ENCODE measurements around the gene PRAMEF17.
"Not testable (repeated sequence)": the region's sequence is repeated elsewhere in the genome, so short reads cannot be mapped to it uniquely, and the experiment has no call there.

Gene PRAMEF17, protein sequence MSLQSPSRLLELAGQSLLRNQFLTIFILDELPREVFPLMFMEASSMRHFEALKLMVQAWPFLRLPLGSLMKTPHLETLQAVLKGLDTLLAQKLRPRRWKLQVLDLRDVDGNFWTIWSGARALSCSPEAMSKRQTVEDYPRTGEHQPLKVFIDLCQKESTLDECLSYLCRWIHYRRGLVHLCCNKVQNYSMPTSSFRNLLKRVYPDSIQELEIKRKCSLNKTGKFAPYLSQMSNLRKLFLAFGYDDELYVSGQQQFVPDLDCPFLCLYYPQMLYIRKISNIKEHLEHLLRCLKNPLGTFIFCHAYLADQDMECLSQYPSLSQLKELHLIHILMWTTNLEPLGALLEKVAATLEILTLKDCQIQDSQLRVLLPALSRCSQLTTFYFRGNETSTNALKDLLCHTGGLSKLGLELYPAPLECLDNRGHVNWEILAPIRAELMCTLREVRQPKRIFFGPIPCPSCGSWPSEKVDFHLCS

DNA sequence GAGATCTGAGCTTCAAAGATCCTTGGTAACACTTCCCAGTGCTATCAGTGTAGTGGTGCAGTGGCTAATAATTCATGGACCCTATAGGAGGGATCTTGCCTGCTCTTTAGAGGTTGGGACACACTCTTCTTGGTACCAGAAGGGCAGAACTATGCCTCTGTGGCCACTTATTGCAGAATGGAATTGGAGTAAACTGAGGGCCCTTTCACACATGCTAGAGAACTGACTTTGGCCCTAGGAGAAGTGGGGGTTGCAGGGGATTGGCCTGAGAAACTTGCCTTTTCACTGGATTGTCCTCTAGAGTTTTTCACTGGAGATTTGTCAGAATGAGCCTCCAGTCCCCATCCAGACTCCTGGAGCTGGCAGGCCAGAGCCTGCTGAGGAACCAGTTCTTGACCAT is at the start of gene PRAMEF17:
PRAMEF17 (plus strand) TSS at position 301 of the 400 bp plus-strand sequence; CDS start at position 327, 26 bp downstream.
- not testable (repeated sequence) for DNase-seq (ENCODE audit: low read depth)

DNA sequence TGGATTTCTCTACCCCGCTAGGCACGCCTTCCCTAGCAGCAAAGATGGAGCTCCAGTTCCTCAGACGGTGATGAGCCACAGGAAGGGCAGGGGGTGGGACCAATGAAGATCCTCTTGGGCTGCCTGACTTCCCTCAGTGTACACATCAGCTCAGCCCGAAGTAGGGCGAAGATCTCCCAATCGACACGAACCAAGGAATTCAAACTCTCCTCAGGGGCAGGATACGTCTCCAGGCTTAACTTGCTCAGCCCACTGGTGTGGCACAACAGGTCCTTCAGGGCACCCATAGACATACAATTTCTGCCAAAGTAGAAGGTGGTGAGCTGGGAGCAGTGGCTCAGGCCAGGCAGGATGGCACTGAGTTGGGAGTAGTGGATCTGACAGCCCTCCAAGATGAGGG is 46.9 kb upstream of the PRAMEF17 start:
- DNase-seq (ENCODE audit: low read depth): not testable (repeated sequence)

GRCh38 chr1:13347034-13347433 is 42.4 kb upstream of the PRAMEF17 start, which contains the start of gene PRAMEF14:
PRAMEF14 (minus strand) TSS chr1:13347134; CDS start chr1:13345314, 1,820 bp downstream.
- DNase-seq (ENCODE audit: low read depth): not testable (repeated sequence)

DNA sequence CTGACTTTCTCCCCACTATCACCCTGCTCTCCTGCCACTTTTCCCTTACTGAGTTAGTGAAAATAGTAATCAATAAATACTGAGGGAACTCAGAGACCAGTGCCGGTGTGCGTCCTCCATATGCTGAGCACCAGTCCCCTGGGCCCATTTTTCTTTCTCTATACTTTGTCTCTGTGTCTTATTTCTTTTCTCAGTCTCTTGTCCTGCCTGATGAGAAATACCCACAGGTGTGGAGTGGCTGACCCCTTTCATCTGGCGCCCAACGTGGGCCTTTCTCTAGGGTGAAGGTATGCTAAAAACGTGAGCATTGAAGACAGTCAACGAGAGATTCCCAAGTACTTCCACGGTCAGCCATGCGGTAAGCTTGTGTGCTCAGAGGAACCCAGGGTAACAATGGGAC is 36.0 kb upstream of the PRAMEF17 start:
- not testable (repeated sequence) for DNase-seq (ENCODE audit: low read depth)

DNA sequence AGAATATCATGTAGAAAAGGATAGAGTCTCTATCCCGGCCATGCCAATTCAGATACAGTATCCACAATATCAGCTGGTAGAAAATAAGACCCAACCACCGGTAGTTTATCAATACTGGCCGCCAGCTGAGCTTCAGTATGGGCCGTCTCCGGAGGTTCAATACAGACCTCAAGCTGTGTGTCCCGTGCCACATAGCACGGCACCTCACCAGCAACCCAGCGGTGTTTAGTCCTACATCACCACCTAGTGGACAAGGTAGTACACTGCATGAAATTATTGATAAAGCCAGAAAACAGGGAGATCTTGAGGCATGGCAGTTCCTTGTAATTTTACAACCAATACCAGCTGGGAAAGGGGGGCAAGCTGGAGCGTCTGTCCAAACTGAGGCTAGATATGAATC is 35.0 kb upstream of the PRAMEF17 start:
- not testable (repeated sequence) for DNase-seq (ENCODE audit: low read depth)

GRCh38 chr1:13356774-13357173 is 32.7 kb upstream of the PRAMEF17 start:
- DNase-seq (ENCODE audit: low read depth): peak; percentile 16

- DNase-seq (ENCODE audit: low read depth): not testable (repeated sequence)
These were observed 27.1 kb upstream of the PRAMEF17 start for GRCh38 chr1:13362364-13362763.

DNA sequence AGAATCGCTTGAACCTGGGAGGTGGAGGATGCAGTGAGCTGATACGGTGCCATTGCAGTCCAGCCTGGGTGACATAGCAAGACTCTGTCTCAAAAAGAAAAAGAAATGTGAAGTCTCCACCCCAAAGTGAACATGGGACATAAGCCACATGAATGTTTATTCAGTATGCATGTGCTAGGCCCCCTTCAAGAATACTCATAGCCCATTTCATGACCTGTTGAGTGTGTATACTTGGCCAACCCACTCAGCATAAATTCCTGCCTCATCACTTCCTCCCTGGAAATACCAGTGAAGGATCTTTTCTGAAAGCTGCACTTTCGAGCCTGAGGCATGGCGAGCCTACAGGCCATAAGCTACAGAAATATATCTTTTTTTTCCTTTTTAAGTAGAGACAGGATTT is 24.5 kb upstream of the PRAMEF17 start:
- DNase-seq (ENCODE audit: low read depth): not testable (repeated sequence)

GRCh38 chr1:13366536-13366935 is 22.9 kb upstream of the PRAMEF17 start:
- DNase-seq (ENCODE audit: low read depth): not testable (repeated sequence)

GRCh38 chr1:13368544-13368943 is 20.9 kb upstream of the PRAMEF17 start:
- not testable (repeated sequence) for DNase-seq (ENCODE audit: low read depth)

- not testable (repeated sequence) for DNase-seq (ENCODE audit: low read depth)
These were observed 10.4 kb upstream of the PRAMEF17 start for GRCh38 chr1:13378983-13379382.

- not testable (repeated sequence) for DNase-seq (ENCODE audit: low read depth)
These were observed 9.1 kb upstream of the PRAMEF17 start for GRCh38 chr1:13380380-13380779.

DNA sequence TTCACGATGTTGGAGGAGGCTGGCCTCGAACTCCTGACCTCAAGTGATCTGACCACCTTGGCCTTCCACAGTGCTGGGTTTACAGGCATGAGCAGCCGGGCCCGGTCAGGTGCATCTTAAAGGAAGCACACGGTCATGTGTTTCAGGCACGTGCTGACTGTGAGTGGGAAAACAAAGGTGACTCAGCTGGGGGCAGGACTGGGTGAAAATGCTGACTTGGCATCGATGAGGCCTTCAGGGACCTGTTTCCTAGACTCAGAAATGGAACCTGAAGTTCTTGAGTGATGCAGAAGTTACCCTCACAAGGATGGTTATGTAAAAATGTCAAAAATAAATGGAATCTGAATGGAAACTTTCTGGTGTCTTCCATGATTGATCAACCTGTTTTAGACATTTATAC is 3.6 kb downstream of the PRAMEF17 start:
- DNase-seq (ENCODE audit: low read depth): not testable (repeated sequence)

GRCh38 chr1:13394761-13395160 is 5.3 kb downstream of the PRAMEF17 start:
- DNase-seq (ENCODE audit: low read depth): not testable (repeated sequence)

DNA sequence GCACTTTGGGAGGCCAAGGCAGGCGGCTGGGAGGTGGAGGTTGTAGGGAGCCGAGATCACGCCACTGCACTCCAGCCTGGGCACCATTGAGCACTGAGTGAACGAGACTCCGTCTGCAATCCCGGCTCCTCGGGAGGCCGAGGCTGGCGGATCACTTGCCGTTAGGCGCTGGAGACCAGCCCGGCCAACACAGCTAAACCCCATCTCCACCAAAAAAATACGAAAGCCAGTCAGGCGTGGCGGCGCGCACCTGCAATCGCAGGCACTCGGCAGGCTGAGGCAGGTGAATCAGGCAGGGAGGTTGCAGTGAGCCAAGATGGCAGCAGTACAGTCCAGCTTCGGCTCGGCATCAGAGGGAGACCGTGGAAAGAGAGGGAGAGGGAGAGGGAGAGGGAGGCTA is 5.9 kb downstream of the PRAMEF17 start:
- not testable (repeated sequence) for DNase-seq (ENCODE audit: low read depth)

GRCh38 chr1:13407811-13408210 is 18.4 kb downstream of the PRAMEF17 start:
- DNase-seq (ENCODE audit: low read depth): no peak

DNA sequence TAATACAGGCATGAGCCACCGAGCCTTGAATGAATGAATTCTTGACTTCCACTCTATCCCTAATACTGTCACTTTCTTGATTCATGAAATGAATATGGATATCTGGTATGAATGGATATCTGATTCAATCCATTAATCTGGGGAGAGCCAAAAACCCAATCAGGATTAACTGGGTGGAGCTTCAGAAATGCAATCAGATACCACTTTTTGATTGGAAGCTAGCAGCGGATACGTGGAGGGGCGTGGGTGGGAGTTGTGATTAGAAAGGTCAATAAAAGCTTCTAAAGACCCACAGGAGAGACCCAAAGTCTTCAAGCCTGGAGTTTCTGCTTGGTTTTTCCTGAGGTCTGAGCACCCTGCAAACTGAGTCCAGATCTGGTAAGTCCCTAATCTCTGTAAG is 20.7 kb downstream of the PRAMEF17 start, which contains the start of gene PRAMEF20:
PRAMEF20 (plus strand) TSS at position 301 of the 400 bp plus-strand sequence. CDS start 5,905 bp downstream, outside the sequence.
- not testable (repeated sequence) for DNase-seq (ENCODE audit: low read depth)

DNA sequence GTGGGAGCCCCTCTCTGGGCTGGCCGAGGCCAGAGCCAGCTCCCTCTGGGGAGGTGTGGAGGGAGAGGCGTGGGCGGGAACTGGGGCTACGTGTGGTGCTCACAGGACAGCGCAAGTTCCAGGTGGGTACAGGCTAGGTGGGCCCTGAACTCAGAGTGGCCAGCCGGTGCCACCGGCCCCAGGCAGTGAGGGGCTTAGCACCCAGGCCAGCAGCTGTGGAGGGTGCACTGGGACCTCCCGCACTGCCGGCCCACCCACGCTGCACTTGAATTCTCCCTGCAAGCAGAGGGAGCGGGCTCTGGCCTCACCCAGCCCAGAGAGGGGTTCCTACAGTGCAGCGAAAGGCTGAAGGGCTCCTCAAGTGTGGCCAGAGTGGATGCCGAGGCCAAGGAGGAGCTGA is 41.1 kb downstream of the PRAMEF17 start:
- no peak for DNase-seq (ENCODE audit: low read depth)

GRCh38 chr1:13432251-13432650 is 42.8 kb downstream of the PRAMEF17 start:
- no peak for DNase-seq (ENCODE audit: low read depth)

DNA sequence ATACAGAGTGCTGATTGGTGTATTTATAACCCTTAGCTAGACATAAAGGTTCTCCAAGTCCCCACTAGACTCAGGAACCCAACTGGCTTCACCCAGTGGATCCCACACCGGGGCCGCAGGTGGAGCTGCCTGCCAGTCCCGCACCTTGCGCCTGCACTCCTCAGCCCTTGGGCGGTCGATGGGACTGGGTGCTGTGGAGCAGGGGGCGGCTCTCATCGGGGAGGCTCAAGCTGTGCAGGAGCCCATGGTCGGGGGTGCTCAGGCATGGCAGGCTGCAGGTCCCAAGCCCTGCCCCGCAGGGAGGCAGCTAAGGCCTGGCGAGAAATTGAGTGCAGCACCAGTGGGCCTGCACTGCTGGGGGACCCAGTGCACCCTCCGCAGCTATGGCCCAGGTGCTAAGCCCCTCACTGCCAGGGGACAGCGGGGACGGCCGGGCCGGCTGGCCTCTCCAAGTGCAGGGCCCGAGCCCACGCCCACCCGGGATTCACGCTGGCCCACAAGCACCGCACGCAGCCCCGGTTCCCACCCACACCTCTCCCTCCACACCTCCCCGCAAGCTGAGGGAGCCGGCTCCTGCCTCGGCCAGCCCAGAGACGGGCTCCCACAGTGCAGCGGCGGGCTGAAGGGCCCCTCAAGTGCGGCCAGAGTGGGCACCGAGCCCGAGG is 44.4 kb downstream of the PRAMEF17 start:
- not testable (repeated sequence) for DNase-seq (ENCODE audit: low read depth)

DNA sequence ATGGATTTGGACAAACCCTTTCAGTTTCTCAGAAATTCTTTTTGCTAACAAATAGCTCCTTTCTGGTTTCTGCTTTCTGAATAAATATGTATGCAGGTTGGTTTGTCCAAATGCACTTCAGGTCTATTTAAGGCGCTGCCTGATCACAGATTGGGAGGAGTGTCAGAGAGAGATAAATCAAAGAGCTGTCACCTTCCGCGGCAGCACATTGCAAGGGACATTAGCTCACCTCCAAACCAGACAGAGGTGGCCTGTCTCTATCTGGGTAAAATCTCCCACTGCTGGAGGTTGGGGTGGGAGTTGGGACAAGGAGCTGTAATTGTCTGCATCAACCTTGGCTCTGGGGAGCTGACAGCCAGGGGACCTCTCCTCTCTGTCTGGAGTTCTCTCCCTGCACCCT is 46.0 kb downstream of the PRAMEF17 start:
- no peak for DNase-seq (ENCODE audit: low read depth)

GRCh38 chr1:13439104-13439783 is 49.8 kb downstream of the PRAMEF17 start:
- DNase-seq (ENCODE audit: low read depth): not testable (repeated sequence)

Measured in HS-5 (cell line).